Dedifferentiated amniotic fluid mesenchymal stem cell (primary cell): ENCODE results near the gene SHB.

Source experiments
- DNase-seq: peaks from one replicate; pipeline ENCODE4 v3.0.0-alpha.2; 2016; ENCODE audit errors: extremely low spot score

The SHB gene

GRCh38 chr9:37988602-37989001 is 80.4 kb downstream of the SHB start:
- no peak for DNase-seq

- no peak for DNase-seq
Measured at GRCh38 chr9:37988041-37988440, 81.0 kb downstream of the SHB start.

- DNase-seq = no peak
Measured at GRCh38 chr9:37987467-37987981, 81.5 kb downstream of the SHB start.

GRCh38 chr9:37986771-37987258 is 82.2 kb downstream of the SHB start:
- DNase-seq = no peak

GRCh38 chr9:37986001-37986400 is 83.0 kb downstream of the SHB start:
- DNase-seq = no peak

- DNase-seq = no peak
Measured at GRCh38 chr9:37984672-37985611, 84.1 kb downstream of the SHB start.

- DNase-seq = no peak
Measured at GRCh38 chr9:37984278-37984671, 84.8 kb downstream of the SHB start.

GRCh38 chr9:37983381-37984067 is 85.5 kb downstream of the SHB start:
- no peak for DNase-seq

- no peak for DNase-seq
Measured at GRCh38 chr9:37979844-37980243, 89.2 kb downstream of the SHB start.

- no peak for DNase-seq
Measured at GRCh38 chr9:37978983-37979382, 90.0 kb downstream of the SHB start.

- DNase-seq = no peak
Measured at GRCh38 chr9:37978481-37978864, 90.6 kb downstream of the SHB start.

GRCh38 chr9:37977851-37978480 is 91.1 kb downstream of the SHB start:
- no peak for DNase-seq

GRCh38 chr9:37976714-37977477 is 92.1 kb downstream of the SHB start:
- peak; percentile 70 for DNase-seq

- DNase-seq = no peak
Measured at GRCh38 chr9:37975639-37976038, 93.4 kb downstream of the SHB start.

GRCh38 chr9:37974506-37975173 is 94.4 kb downstream of the SHB start:
- no peak for DNase-seq

GRCh38 chr9:37972351-37972848 is 96.6 kb downstream of the SHB start:
- DNase-seq = no peak

- no peak for DNase-seq
Measured at GRCh38 chr9:37971691-37972090, 97.3 kb downstream of the SHB start.

- no peak for DNase-seq
Measured at GRCh38 chr9:37971108-37971459, 97.9 kb downstream of the SHB start.

GRCh38 chr9:37970301-37971107 is 98.5 kb downstream of the SHB start:
- DNase-seq = no peak
